HG02938 (cell line): ENCODE results near the gene PRR20G.

Experiments used
- ATAC-seq: cut with Tn5 transposase; IDR thresholded peaks from one replicate; pipeline ENCODE4 v1.9.1; 2021; ENCODE audit warnings: mild to moderate bottlenecking, moderate library complexity; ENCODE audit not compliant: unreplicated experiment

PRR20G gene

DNA sequence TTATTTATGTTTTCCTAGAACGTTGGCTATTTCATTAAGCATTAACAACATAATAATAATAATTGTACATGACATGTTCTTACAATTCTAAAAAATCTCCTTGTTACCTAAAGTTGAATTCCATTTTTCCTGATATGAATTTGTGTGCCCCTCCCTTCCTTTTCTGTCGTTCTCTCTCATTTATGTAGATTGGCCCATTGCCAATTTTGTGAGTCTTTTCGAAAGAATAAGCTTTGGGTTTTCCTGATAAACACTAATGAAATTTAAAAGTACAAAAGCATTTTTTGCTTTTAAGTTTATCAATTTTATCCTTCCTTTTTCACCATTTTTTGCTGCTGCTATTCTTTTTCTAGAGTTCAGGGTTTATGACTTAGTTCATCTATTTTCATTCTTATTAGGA lies 50.0 kb downstream of the PRR20G start:
- no peak for ATAC-seq

DNA sequence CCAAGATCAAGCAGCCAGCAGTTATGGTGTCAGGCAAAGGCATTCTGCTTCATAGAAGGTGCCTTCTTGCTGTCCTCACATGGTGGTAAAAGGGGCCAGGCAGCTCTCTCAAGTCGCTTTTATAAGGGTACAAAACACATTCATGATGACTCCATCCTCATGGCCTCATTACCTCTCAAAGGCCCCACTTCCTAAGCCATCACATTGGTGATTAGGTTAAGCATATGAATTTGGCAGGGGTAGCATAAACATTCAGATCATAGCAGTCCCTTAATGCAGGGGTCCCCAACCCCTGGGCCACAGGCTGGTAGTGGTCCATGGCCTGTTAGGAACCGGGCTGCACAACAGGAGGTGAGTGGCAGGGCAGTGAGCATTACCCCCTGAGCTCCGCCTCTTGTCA lies 52.1 kb downstream of the PRR20G start:
- no peak for ATAC-seq

DNA sequence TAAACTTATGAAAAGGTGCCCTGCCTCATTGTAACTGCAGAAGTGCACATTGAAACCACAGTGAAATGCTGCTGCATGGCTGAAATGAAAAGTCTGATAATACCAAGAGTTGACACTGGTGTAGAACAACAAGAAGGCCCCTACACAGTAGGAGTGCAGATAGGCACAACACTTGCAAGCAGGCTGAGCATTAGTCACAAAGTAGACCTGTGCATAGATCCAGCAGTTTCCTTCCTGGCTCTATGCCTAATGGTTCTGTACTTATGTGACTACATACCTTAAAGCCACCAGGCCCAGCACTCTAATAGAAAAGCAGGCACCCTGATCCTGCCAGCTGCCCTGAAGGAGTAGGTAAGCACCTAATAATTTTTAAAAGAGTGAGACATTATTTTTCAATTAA lies 53.1 kb downstream of the PRR20G start:
- ATAC-seq = no peak
